Skeletal muscle tissue (tissue), 4 donors: ENCODE results near the gene MRPS26. TPM values are rescaled to one million over a fixed set of nuclear protein-coding genes. Genes with fewer than 3 reads are reported as not detected.

Source experiments
- H3K27ac ChIP-seq: one replicate; pipeline ENCODE4 v1.7.0; 2013; ENCODE audit warnings: mild to moderate bottlenecking, low read depth, low read length, inconsistent platforms
- H3K27me3 ChIP-seq, 3 donors: one replicate each; pipeline ENCODE4 v1.7.0; 2013; ENCODE audit warnings: low read length in 3 of 3; ENCODE audit not compliant: control insufficient read depth in 3 of 3, insufficient read depth in 3 of 3
- H3K36me3 ChIP-seq, 3 donors: one replicate each; pipeline ENCODE4 v1.7.0; 2013; ENCODE audit warnings: low read length in 3 of 3; ENCODE audit not compliant: control insufficient read depth in 3 of 3, insufficient read depth in 3 of 3
- H3K4me1 ChIP-seq, 3 donors: one replicate each; pipeline ENCODE4 v1.7.0; 2013; ENCODE audit warnings: low read length in 3 of 3, mild to moderate bottlenecking in 3 of 3; ENCODE audit not compliant: control insufficient read depth in 3 of 3, insufficient read depth in 3 of 3
- H3K4me3 ChIP-seq, 3 donors: one replicate each; pipeline ENCODE4 v1.7.0; 2013; ENCODE audit warnings: low read length in 3 of 3
- H3K9ac ChIP-seq, 3 donors: one replicate each; pipeline ENCODE4 v1.7.0; 2013; ENCODE audit warnings: low read length in 3 of 3, mild to moderate bottlenecking in 3 of 3, moderate library complexity in 2 of 3, low read depth in 1 of 3
- H3K9me3 ChIP-seq, 3 donors: one replicate each; pipeline ENCODE4 v1.7.0; 2013; ENCODE audit warnings: low read length in 3 of 3; ENCODE audit not compliant: control insufficient read depth in 3 of 3
- total RNA-seq: library from RNA; depleted of rRNA; stranded (reverse); fragments of >200 nt; gene quantifications from one replicate; pipeline ENCODE4 v1.2.3, GENCODE V29; 2014
- donor health status: Osteomylitis.

Gene MRPS26
- total RNA-seq, 1 donor from 2014 or later: 25.6 TPM

DNA sequence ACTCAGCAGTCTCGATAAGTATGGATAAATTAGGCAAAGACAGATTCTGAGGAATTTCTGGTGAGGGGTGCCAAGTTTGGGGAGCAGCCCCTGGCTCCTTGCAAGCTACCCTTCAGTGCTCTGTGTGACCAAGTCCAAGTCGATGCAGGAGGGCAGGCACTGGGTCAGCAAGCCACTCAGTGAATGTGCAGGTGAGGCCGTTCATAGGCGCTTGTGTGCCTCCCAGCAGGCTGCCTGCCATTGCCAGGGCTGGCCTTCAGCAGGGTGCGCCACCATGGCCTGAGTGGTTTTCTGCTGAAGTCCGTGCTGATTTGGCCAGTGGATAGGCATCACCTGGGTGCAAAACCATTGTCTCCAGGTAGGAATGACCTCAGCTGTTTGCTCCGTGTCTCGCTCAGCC, 5.8 kb upstream of the MRPS26 start:
- Histone ChIP-seq H3K9me3 (no peaks in the 10 kb centered on the region), H3K27ac (no peak overlapping the region), H3K4me3 (no peak overlapping the region), H3K9ac (no peak overlapping the region), H3K27me3 (no peaks in the 10 kb centered on the region), H3K4me1 (peaks cover 9 to 25% (median 12%) of the 10 kb centered on the region in 3 donors), H3K36me3 (peaks cover 42 to 54% (median 48%) of the 10 kb centered on the region in 3 donors)

DNA sequence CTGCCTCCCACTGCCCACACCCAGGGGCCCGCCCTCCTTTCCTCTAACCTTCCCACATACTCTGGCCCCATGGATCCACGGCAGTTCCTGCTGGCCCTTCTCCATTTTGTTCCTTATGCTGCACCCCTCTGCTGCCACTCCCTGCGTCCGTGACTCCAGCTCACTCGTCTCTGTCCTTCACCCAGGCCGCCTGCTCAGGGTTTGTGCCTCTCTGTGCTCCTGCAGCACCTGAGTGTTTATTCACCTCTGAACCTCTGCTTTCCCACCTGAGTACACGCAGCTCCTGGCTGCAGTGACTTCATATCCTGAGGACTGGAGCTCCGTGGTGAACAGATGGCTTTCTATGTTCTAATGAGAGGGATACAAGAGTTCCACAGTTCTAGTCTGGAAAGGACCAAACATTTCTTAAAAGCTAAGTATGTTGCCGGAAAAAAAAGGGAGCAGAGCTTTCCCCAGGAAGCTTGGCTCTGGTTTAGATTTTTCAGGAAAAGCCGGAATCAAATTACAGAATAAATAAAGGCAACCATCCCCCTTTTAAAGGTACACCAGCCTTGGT, 3.9 kb upstream of the MRPS26 start:
- Histone ChIP-seq H3K9ac (no peak overlapping the region), H3K27me3 (no peaks in the 10 kb centered on the region), H3K4me3 (no peak overlapping the region), H3K27ac (peak overlapping the region; percentile 60), H3K36me3 (peaks cover 24 to 36% (median 30%) of the 10 kb centered on the region in 3 donors), H3K4me1 (peaks cover 16 to 34% (median 20%) of the 10 kb centered on the region in 3 donors), H3K9me3 (no peaks in the 10 kb centered on the region)

DNA sequence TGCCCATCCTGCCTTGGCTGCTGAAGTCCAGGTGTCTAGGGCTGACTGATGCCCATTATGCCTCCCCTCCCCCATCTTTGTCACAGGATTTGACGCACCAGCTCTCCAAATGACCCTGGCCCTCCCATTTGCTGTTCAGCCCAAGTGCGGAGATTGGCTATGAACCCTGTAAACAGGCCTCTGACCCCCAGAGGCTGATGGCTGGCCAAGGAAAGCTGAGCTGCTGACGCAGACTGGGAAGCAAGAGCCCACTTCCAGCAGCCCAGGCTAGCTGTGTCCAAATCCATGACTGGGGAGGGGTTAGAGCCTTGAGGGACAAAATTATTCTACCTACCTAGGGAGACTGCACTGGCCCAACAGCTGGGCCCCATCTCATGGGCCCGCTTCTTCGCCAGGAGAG, 3.2 kb upstream of the MRPS26 start:
- no peak overlapping the region for H3K9ac ChIP-seq
- H3K36me3 ChIP-seq: peaks cover 19 to 33% (median 26%) of the 10 kb centered on the region in 3 donors
- H3K4me3 ChIP-seq: no peak overlapping the region
- no peaks in the 10 kb centered on the region for H3K9me3 ChIP-seq
- peaks cover 18 to 38% (median 25%) of the 10 kb centered on the region in 3 donors for H3K4me1 ChIP-seq
- H3K27ac ChIP-seq: peak overlapping the region; percentile 69
- H3K27me3 ChIP-seq: no peaks in the 10 kb centered on the region

DNA sequence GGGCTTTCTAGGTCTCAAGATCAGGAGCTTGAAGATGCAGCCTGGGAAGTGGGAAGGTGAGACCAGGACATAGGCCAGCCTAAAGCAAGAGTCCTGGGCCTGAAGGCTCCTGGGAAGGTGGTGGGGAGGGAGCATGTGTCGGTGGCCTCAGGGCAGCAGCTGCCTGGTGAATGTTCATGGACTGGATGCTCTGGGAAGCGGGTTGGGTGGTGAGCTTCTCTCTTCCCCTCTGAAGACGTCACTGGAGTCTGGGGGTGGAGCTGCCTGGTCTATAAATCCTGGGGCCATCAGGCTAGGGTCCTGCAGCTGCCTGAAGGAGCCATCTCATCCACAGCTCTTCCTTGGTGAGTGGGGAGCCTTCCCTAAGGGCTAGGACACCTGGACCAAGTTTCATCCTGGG, 2.5 kb upstream of the MRPS26 start, which contains the start of gene GNRH2:
Gene GNRH2, plus strand, starts transcription at position 301 of the 400 bp plus-strand sequence. CDS start 793 bp downstream, outside the sequence.
- Histone ChIP-seq H3K27me3 (no peaks in the 10 kb centered on the region), H3K4me3 (no peak within 1 kb of the TSS), H3K9me3 (no peaks in the 10 kb centered on the region), H3K4me1 (peaks cover 18 to 41% (median 25%) of the 10 kb centered on the region in 3 donors), H3K9ac (no peak within 1 kb of the TSS), H3K27ac (peak within 1 kb of the TSS; percentile 69), H3K36me3 (peaks cover 22 to 34% (median 28%) of the 10 kb centered on the region in 3 donors)

DNA sequence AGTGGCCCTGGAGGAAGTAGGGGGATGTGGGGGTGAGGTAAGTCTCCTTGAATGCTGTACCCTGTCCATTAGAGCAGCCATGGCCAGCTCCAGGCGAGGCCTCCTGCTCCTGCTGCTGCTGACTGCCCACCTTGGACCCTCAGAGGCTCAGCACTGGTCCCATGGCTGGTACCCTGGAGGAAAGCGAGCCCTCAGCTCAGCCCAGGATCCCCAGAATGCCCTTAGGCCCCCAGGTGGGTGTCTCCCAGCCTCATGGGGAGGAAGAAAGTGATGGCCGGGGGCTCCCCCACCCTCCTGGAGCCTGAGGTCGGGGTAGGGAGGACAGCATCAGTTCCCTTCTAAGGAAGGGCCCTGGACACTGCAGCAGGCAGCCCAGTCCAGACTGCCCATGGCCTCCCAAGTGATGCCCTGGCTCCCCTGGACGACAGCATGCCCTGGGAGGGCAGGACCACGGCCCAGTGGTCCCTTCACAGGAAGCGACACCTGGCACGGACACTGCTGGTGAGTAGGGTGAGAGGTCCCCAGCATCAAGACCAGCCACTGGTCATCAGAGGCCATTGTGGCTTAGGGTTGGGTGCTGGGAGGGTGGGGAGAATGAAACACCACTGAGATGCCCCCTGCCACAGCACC, 1.4 kb upstream of the MRPS26 start:
- Histone ChIP-seq H3K27me3 (no peaks in the 10 kb centered on the region), H3K4me1 (peaks cover 18 to 41% (median 25%) of the 10 kb centered on the region in 3 donors), H3K9ac (no peak overlapping the region), H3K9me3 (no peaks in the 10 kb centered on the region), H3K27ac (no peak overlapping the region), H3K4me3 (no peak overlapping the region), H3K36me3 (peaks cover 24 to 31% (median 31%) of the 10 kb centered on the region in 3 donors)

DNA sequence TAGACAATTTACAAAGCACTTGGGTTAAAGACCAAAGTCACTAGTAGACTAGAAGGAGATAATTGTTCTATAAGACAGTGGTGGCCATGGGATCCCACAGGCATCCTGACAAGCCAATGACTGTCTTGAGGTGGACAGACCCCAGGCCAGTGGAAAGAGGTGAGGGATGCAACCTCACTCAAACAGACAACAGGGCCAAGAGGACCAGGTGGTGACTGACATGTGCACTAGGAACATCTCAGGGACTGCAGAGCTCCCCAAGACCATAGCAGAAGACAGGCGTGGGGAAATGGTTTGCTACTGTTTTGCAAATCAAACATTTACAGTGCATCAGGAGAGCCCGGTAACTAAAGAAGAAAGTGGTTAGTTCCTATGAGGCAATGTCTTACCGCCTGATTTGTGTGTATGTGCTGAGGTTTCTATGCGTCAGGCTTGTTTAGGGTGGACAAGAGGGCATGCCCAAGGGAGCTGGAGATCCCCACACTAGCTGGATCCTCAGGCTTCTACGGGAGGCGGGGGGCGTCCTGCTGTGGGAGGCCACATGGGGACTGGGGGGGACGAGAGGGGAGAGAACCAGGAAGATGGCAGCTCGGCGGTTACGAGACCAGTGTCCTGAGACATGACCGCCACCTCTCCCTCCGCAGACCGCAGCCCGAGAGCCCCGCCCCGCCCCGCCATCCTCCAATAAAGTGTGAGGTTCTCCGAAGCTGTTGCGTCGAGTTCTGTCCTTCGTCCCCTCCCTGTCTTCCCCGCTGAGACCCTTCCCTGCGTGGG, 623 bp upstream of the MRPS26 start:
- H3K9ac ChIP-seq: peak overlapping the region; percentile 74 to 86 (median 83)
- peaks cover 18 to 41% (median 25%) of the 10 kb centered on the region in 3 donors for H3K4me1 ChIP-seq
- peak overlapping the region; percentile 81 for H3K27ac ChIP-seq
- peaks cover 24 to 31% (median 31%) of the 10 kb centered on the region in 3 donors for H3K36me3 ChIP-seq
- H3K9me3 ChIP-seq: no peaks in the 10 kb centered on the region
- H3K27me3 ChIP-seq: no peaks in the 10 kb centered on the region
- peak overlapping the region; percentile 83 to 90 (median 89) for H3K4me3 ChIP-seq

DNA sequence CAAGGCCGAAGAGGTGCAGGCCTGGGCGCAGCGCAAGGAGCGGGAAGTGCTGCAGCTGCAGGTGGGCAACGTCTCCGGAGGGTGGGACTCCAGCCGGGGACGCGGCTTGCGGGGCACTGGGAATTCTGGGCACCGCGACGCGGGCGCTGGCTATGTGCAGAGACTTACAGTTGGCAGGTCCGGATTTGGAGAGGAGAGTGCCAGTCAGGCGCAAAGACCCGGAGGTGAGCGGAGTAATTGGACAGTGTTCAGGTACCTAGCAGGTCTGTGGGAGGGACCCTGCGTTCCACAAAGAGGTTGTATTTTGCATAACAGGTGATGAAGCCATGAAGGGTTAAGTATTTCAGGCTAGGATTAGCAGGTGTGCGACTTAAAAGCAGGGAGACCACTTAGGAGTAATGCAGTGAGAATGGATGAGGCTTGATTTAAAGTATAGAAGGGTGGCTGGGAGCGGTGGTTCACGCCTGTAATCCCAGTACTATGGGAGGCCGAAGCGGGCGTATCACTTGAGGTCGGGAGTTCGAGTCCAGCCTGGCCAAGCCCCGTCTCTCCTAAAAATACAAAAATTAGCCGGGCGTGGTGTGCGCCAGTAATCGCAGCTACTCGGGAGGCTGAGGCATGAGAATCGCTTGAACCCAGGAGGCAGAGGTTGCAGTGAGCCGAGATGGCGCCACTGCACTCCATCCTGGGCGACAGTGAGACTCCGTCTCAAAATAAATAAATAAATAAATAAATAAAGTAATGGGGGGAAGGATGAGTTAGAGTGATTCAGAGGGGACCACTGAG, 1.0 kb downstream of the MRPS26 start:
- peak overlapping the region; percentile 83 to 90 (median 89) for H3K4me3 ChIP-seq
- H3K27ac ChIP-seq: no peak overlapping the region

DNA sequence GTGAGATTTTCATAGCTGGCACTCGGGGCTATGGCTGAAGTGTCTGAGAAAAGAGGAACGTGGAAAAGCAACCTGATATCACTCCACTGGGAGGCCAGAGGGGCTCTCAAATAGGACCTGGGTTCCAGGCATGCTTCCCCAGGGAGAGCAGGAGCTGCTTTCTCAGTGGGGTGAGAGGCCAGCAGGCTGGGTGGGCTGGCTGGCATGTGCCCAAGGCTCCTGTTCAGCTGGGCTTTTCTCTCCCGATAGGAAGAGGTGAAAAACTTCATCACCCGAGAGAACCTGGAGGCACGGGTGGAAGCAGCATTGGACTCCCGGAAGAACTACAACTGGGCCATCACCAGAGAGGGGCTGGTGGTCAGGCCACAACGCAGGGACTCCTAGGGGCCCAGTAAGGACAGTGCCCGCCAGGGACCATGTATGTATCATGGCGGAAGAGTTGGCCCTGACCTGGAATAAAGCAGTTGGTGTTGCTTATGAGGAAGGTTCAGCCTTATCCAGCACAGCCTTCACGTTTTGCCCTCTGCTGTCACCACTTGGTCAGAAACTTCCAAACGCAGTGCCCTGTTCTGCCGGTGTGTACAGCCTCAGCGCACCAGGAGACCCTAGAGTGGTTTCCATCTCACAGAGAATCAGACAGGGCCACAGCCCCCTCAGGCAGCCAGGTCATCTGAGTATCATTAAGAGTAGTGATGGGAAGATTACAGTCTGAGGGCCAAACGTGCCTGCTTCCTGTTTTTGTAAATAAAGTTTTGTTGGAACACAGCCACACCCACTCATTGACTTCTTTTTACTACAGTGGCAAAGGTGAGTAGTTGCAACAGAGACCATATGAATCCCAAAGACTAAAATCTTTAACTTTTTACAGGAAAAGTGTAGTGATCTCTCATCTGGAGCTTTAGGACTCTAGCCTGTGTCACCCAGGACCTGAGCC, 1.9 kb downstream of the MRPS26 start:
- Histone ChIP-seq H3K27me3 (no peaks in the 10 kb centered on the region), H3K9me3 (no peaks in the 10 kb centered on the region), H3K4me3 (no peak overlapping the region), H3K36me3 (peaks cover 23 to 28% (median 27%) of the 10 kb centered on the region in 3 donors), H3K9ac (peak overlapping the region in 1 of 3 donors; percentile 33), H3K27ac (no peak overlapping the region), H3K4me1 (peaks cover 12 to 28% (median 19%) of the 10 kb centered on the region in 3 donors)

More for the DNA sequence above, 1.0 kb downstream of the MRPS26 start:
- H3K4me1 ChIP-seq: peaks cover 14 to 36% (median 21%) of the 10 kb centered on the region in 3 donors
- peaks cover 23 to 28% (median 27%) of the 10 kb centered on the region in 3 donors for H3K36me3 ChIP-seq
- H3K9me3 ChIP-seq: no peaks in the 10 kb centered on the region
- no peaks in the 10 kb centered on the region for H3K27me3 ChIP-seq
- peak overlapping the region; percentile 70 to 86 (median 83) for H3K9ac ChIP-seq
